Activated B cell treated with CpG ODN at 0.5 μM for 24 hours (primary cell): ENCODE data around the gene SMIM22. TPM values are rescaled to one million over a fixed set of nuclear protein-coding genes. Genes with fewer than 3 reads are reported as not detected.

Experiments
- ATAC-seq: fragments of 200-7000 bp; cut with Tn5 transposase; one replicate; pipeline ENCODE4 v1.10.0; 2021; ENCODE audit warnings: low read depth, mild to moderate bottlenecking, moderate library complexity
- CTCF ChIA-PET: fragments of 350-600 bp; sonication (Branson Sonifier 250); formaldehyde crosslinking; loops from one replicate; lab custom pipeline; 2021; ENCODE audit warnings: antibody characterized with exemption; lab: Charles Lee
- POLR2A ChIA-PET: fragments of 350-600 bp; sonication (Branson Sonifier 250); formaldehyde crosslinking; loops from one replicate; lab custom pipeline; 2021; ENCODE audit warnings: antibody characterized with exemption; lab: Charles Lee
- DNase-seq: peaks from one replicate; pipeline ENCODE4 v3.0.0; 2022
- H3K27ac Mint-ChIP-seq: one replicate; pipeline ENCODE4 v1.8.0; 2020; ENCODE audit warnings: mixed read lengths
- H3K27me3 Mint-ChIP-seq: one replicate; pipeline ENCODE4 v1.8.0; 2021; ENCODE audit warnings: mixed read lengths
- H3K36me3 Mint-ChIP-seq: one replicate; pipeline ENCODE4 v1.8.0; 2021; ENCODE audit warnings: low read depth, mixed read lengths
- H3K4me1 Mint-ChIP-seq: one replicate; pipeline ENCODE4 v1.8.0; 2021; ENCODE audit warnings: mixed read lengths
- H3K4me3 Mint-ChIP-seq: one replicate; pipeline ENCODE4 v1.8.0; 2020; ENCODE audit warnings: mild to moderate bottlenecking, mixed read lengths
- H3K9me3 Mint-ChIP-seq: one replicate; pipeline ENCODE4 v1.8.0; 2020; ENCODE audit warnings: mixed read lengths
- intact Hi-C: fragments of 100-400 bp; cut with micrococcal nuclease; formaldehyde crosslinking; loops from one replicate; pipeline ENCODE4 v1.15.1; 2024
- total RNA-seq: library from RNA; stranded (reverse); gene quantifications from 2 replicates; pipeline ENCODE4 v1.2.3, GENCODE V29; 2022
- TF ChIP-seq, protein P1 (sequence below): fragments of 200-600 bp; IDR thresholded peaks from one replicate; pipeline ENCODE4 v1.8.0; 2022; ENCODE audit warnings: antibody characterized with exemption, mild to moderate bottlenecking

SMIM22 gene
- total RNA-seq, 1 donor from 2014 or later: not detected

DNA sequence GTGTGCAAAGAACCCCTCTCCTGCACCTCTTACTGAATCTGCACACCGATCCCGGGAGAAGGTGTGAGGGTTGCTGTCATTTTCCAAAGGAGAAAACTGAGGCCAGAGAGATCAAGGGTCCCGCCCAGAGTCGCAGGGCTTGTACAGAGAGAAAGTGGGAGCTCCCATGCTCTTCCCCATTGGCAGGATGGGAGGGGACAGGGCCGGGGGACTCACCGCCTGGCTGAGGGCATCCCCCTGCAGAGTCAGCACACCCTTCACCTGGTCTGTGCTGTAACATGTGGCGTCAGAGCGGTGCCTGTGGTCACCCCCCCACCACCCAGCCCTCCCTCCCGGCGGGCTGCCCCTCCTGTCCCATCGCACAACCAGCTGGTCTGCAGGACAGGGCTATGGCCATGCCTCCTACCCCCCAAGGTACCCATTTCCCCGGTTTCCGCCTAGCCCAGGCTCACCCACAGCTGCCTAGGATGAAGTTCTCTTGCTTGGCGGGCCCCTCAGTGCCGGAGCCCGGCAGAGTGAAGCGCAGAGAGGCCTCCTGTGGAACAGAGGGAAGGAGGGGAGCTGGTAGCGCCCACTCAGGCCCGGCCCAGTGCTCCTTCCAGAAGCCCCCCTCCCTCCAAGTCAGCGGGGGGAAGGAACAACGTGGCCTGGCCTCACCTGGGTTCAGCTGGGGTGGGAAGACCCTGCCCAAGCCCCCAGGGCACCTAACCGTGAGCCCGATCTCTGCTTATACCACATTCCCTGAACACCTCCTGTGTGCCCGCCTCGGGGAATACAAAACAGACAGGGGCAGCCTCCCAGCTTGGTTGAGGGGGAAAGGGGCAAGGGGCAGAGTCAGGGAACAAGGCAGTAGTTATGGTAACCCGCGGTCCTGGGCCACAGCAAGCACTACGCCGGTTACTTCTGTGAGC lies 6.1 kb downstream of the SMIM22 start:
- Mint-ChIP-seq H3K36me3 (peaks cover 17% of the 10 kb centered on the region), H3K4me1 (peaks cover 25% of the 10 kb centered on the region), H3K9me3 (no peaks in the 10 kb centered on the region), H3K27me3 (no peaks in the 10 kb centered on the region), H3K27ac (peak overlapping the region; percentile 72), H3K4me3 (peak overlapping the region; percentile 86)
- CTCF ChIA-PET: no interaction called here
- intact Hi-C loops: no loop called here
- no peak for DNase-seq
- no peak for ATAC-seq
- TF ChIP-seq, protein P1, sequence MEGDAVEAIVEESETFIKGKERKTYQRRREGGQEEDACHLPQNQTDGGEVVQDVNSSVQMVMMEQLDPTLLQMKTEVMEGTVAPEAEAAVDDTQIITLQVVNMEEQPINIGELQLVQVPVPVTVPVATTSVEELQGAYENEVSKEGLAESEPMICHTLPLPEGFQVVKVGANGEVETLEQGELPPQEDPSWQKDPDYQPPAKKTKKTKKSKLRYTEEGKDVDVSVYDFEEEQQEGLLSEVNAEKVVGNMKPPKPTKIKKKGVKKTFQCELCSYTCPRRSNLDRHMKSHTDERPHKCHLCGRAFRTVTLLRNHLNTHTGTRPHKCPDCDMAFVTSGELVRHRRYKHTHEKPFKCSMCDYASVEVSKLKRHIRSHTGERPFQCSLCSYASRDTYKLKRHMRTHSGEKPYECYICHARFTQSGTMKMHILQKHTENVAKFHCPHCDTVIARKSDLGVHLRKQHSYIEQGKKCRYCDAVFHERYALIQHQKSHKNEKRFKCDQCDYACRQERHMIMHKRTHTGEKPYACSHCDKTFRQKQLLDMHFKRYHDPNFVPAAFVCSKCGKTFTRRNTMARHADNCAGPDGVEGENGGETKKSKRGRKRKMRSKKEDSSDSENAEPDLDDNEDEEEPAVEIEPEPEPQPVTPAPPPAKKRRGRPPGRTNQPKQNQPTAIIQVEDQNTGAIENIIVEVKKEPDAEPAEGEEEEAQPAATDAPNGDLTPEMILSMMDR: no peak
- POLR2A ChIA-PET: interaction anchor here (1.0 to 2.6 kb wide), 6 partner anchors 9 to 185 kb away, joined by 3 to 16 read pairs (median 5); partner anchors contain the start of genes ANKS3, DNAAF8, GLYR1 and UBN1

DNA sequence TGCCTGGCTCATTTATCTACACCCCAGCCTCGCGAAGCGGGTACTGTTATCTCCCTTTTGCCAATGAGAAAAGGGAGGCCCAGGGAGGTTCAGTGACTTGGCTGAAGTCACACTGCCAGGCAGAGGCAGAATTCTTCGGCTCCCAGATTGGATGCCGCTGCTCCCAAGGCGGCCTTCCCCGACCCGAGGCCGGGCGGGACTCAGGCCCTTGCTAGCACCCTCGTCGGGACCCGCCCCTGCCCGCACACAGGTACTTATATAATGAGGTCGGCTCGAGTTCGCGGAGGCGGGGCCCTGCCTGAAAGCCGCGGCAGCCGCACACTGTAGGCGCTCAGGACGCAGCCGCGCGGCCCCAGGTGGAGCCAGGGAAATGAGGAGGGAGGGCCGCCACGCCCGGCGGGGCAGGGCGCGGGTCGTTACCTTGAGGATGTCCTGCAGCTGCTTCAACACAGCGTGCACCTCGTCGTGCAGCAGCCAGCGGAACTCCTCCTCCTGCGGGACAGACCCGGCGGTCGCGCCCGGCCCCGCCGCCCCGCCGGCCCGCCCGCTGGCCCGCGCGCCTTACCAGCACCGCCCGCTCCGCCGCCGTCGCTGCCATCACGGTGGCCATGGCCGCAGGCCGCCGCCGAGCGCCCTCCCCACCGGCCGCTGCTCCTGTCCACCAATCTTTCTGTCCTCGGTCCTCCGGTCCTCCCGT lies 6.9 kb downstream of the SMIM22 start, which contains the start of gene ROGDI:
ROGDI (minus strand) TSS at position 672 of the 697 bp plus-strand sequence; CDS start at position 610, 62 bp downstream.
- ChIA-PET POLR2A (interaction anchor here (0.5 to 2.6 kb wide), 10 partner anchors 8 to 186 kb away, joined by 3 to 21 read pairs (median 6); partner anchors contain the start of genes ANKS3, DNAAF8, GLYR1 and NUDT16L1), CTCF (interaction anchor here (1.0 kb wide), 2 partner anchors 67 to 178 kb away, joined by 3 read pairs; partner anchors contain the start of gene MGRN1)
- H3K9me3 Mint-ChIP-seq: no peaks in the 10 kb centered on the region
- ATAC-seq (peak; percentile 67), DNase-seq (no peak)
- peaks cover 20% of the 10 kb centered on the region for H3K36me3 Mint-ChIP-seq
- peaks cover 25% of the 10 kb centered on the region for H3K4me1 Mint-ChIP-seq
- H3K27ac Mint-ChIP-seq: peak within 1 kb of the TSS; percentile 72
- TF ChIP-seq, protein P1: no peak
- intact Hi-C loops: loop anchor here (1.0 kb wide), 5 partner anchors 34 to 186 kb away; partner anchors contain the start of genes ANKS3, DNAAF8, GLYR1 and NUDT16L1
- H3K4me3 Mint-ChIP-seq: peak within 1 kb of the TSS; percentile 86
- no peaks in the 10 kb centered on the region for H3K27me3 Mint-ChIP-seq

- intact Hi-C loops: loop anchor here (1.0 kb wide), 5 partner anchors 34 to 186 kb away; partner anchors contain the start of genes ANKS3, DNAAF8, GLYR1 and NUDT16L1
- peaks cover 25% of the 10 kb centered on the region for H3K4me1 Mint-ChIP-seq
- ChIA-PET CTCF (interaction anchor here (1.0 kb wide), 2 partner anchors 68 to 179 kb away, joined by 3 read pairs; partner anchors contain the start of gene MGRN1), POLR2A (interaction anchor here (0.5 to 2.6 kb wide), 8 partner anchors 21 to 186 kb away, joined by 3 to 21 read pairs (median 8); partner anchors contain the start of genes ANKS3, DNAAF8, GLYR1 and NUDT16L1)
- TF ChIP-seq, protein P1: no peak
- H3K27ac Mint-ChIP-seq: peak overlapping the region; percentile 69
- H3K36me3 Mint-ChIP-seq: peaks cover 26% of the 10 kb centered on the region
- no peaks in the 10 kb centered on the region for H3K27me3 Mint-ChIP-seq
- H3K4me3 Mint-ChIP-seq: peak overlapping the region; percentile 86
- H3K9me3 Mint-ChIP-seq: no peaks in the 10 kb centered on the region
- peak; percentile 88 for ATAC-seq
- peak; percentile 97 for DNase-seq
Measured at GRCh38 chr16:4802659-4803287, 7.6 kb downstream of the SMIM22 start.

GRCh38 chr16:4803401-4803844 lies 8.3 kb downstream of the SMIM22 start:
- peak overlapping the region; percentile 14 for H3K27ac Mint-ChIP-seq

More at GRCh38 chr16:4803401-4803844, 8.3 kb downstream of the SMIM22 start:
- Mint-ChIP-seq H3K4me1 (peaks cover 25% of the 10 kb centered on the region), H3K9me3 (no peaks in the 10 kb centered on the region), H3K36me3 (peaks cover 32% of the 10 kb centered on the region), H3K27me3 (no peaks in the 10 kb centered on the region), H3K4me3 (peak overlapping the region; percentile 86)
- ChIA-PET CTCF (interaction anchor here (1.0 kb wide), 2 partner anchors 68 to 179 kb away, joined by 3 read pairs; partner anchors contain the start of gene MGRN1), POLR2A (interaction anchor here (0.6 to 2.6 kb wide), 6 partner anchors 35 to 187 kb away, joined by 3 to 21 read pairs (median 12); partner anchors contain the start of genes ANKS3, DNAAF8, GLYR1 and NUDT16L1)
- DNase-seq: no peak
- intact Hi-C loops: no loop called here
- TF ChIP-seq, protein P1: no peak
- ATAC-seq: no peak
